PC-3 (cell line): Measurements from ENCODE around the gene SYNJ1. TPM values are rescaled to one million over a fixed set of nuclear protein-coding genes. Genes with fewer than 3 reads are reported as not detected.
"Not testable (repeated sequence)": the region's sequence is repeated elsewhere in the genome, so short reads cannot be mapped to it uniquely, and the experiment has no call there.

Experiments used
- ATAC-seq: fragments of 200-7000 bp; cut with Tn5 transposase; 2 replicates; pipeline ENCODE4 v1.9.1; 2020; ENCODE audit warnings: mild to moderate bottlenecking, moderate library complexity
- BruUV-seq: library from RNA; stranded (reverse); fragments of 400-500 nt; replicated peaks from 2 replicates; lab custom pipeline; 2021; lab: Mats Ljungman, UMichigan
- CTCF ChIA-PET: fragments of 300-600 bp; sonication (Branson Sonifier 250); formaldehyde crosslinking; loops from one replicate; lab custom pipeline; 2022; ENCODE audit warnings: antibody characterized with exemption; lab: Charles Lee
- POLR2A ChIA-PET: fragments of 300-600 bp; sonication (Branson Sonifier 250); formaldehyde crosslinking; loops from one replicate; lab custom pipeline; 2022; ENCODE audit warnings: antibody characterized with exemption; ENCODE audit not compliant: unreplicated experiment; lab: Charles Lee
- DNase-seq: peaks from one replicate; pipeline ENCODE4 v3.0.0-alpha.2; 2015
- H2AFZ ChIP-seq: fragments of 300-600 bp; sonication (generic); 2 replicates; pipeline ENCODE4 v1.6.0; 2016; ENCODE audit warnings: antibody characterized with exemption, low read length
- H3F3A ChIP-seq: fragments of 300-600 bp; sonication (generic); one replicate; pipeline ENCODE4 v1.6.0; 2017; ENCODE audit warnings: antibody characterized with exemption, low read length, control low read depth, mild to moderate bottlenecking; ENCODE audit not compliant: unreplicated experiment
- H3K27ac ChIP-seq: fragments of 300-600 bp; sonication (generic); 2 replicates; pipeline ENCODE4 v1.5.1; 2016; ENCODE audit warnings: mild to moderate bottlenecking, low read length
- H3K27me3 ChIP-seq: fragments of 300-600 bp; sonication (generic); 2 replicates; pipeline ENCODE4 v1.6.1; 2016; ENCODE audit warnings: low read length, mixed read lengths
- H3K36me3 ChIP-seq: fragments of 300-600 bp; sonication (generic); 2 replicates; pipeline ENCODE4 v1.6.1; 2016; ENCODE audit warnings: low read depth, mixed run types, low read length, mixed read lengths
- H3K4me1 ChIP-seq: fragments of 300-600 bp; sonication (generic); 2 replicates; pipeline ENCODE4 v1.5.1; 2016; ENCODE audit warnings: low read length; ENCODE audit not compliant: insufficient read depth
- H3K4me2 ChIP-seq: fragments of 300-600 bp; sonication (generic); 2 replicates; pipeline ENCODE4 v1.6.0; 2016; ENCODE audit warnings: low read length
- H3K4me3 ChIP-seq: fragments of 300-600 bp; sonication (generic); 2 replicates; pipeline ENCODE4 v1.5.1; 2016; ENCODE audit warnings: mild to moderate bottlenecking, low read length, mixed read lengths
- H3K79me2 ChIP-seq: fragments of 300-600 bp; sonication (generic); 2 replicates; pipeline ENCODE4 v1.6.1; 2017; ENCODE audit warnings: low read length, mixed read lengths
- H3K9ac ChIP-seq: fragments of 300-600 bp; sonication (generic); 2 replicates; pipeline ENCODE4 v1.6.0; 2016; ENCODE audit warnings: mild to moderate bottlenecking, low read length
- H3K9me2 ChIP-seq: fragments of 300-600 bp; sonication (generic); replicated peaks from 2 replicates; pipeline ENCODE4 v1.6.1; 2016; ENCODE audit warnings: mixed run types, low read length, mixed read lengths
- H3K9me3 ChIP-seq: fragments of 300-600 bp; sonication (generic); 2 replicates; pipeline ENCODE4 v1.6.1; 2016; ENCODE audit warnings: low read length, mixed read lengths
- H4K20me1 ChIP-seq: fragments of 300-600 bp; sonication (generic); 2 replicates; pipeline ENCODE4 v1.6.1; 2016; ENCODE audit warnings: low read length, mixed read lengths
- CTCF ChIP-seq: fragments of 300-600 bp; sonication (generic); conservative IDR thresholded peaks from 2 replicates; pipeline ENCODE4 v1.5.1; 2017; ENCODE audit warnings: antibody characterized with exemption, low read depth, mild to moderate bottlenecking, low read length
- EZH2 ChIP-seq: fragments of 300-600 bp; sonication (generic); IDR thresholded peaks from one replicate; pipeline ENCODE4 v1.6.1; 2017; ENCODE audit warnings: antibody characterized with exemption, mild to moderate bottlenecking, low read length; ENCODE audit not compliant: unreplicated experiment
- EZH2phosphoT487 ChIP-seq: fragments of 300-600 bp; sonication (generic); IDR thresholded peaks from 2 replicates; pipeline ENCODE4 v1.6.1; 2018; ENCODE audit warnings: mild to moderate bottlenecking, antibody characterized with exemption, low read length, borderline replicate concordance
- intact Hi-C: fragments of 100-400 bp; cut with micrococcal nuclease; formaldehyde crosslinking; loops from 2 replicates; pipeline ENCODE4 v1.9.0; 2023
- total RNA-seq: library from RNA; depleted of rRNA; stranded (reverse); fragments of >200 nt; gene quantifications from 2 replicates; pipeline ENCODE4 v1.2.3, GENCODE V29; 2014

Gene SYNJ1
- total RNA-seq, 1 experiment from 2014 or later: 7.0 TPM

- TF ChIP-seq EZH2phosphoT487 (no peak), CTCF (no peak), EZH2 (no peak)
- Histone ChIP-seq H3K4me3 (no peak overlapping the region), H3K27ac (no peak overlapping the region), H3F3A (no peaks in the 10 kb centered on the region), H3K9ac (no peak overlapping the region), H3K4me2 (no peak overlapping the region), H4K20me1 (no peaks in the 10 kb centered on the region), H3K9me2 (no peaks in the 10 kb centered on the region), H3K27me3 (no peaks in the 10 kb centered on the region; the same call in 1 of the 2 replicates), H3K79me2 (no peaks in the 10 kb centered on the region), H3K36me3 (no peaks in the 10 kb centered on the region), H3K4me1 (no peaks in the 10 kb centered on the region; the same call in 1 of the 2 replicates), H2AFZ (no peak overlapping the region), H3K9me3 (no peaks in the 10 kb centered on the region)
- no TSS peak for BruUV-seq
- DNase-seq (peak; percentile 19), ATAC-seq (no peak)
- CTCF ChIA-PET: no interaction called here
- intact Hi-C loops: no loop called here
- POLR2A ChIA-PET: interaction anchor here (0.6 kb wide), 1 partner anchor 56 kb away, joined by 6 read pairs; no protein-coding TSS in a partner anchor
Observed at GRCh38 chr21:32626621-32627196, 101.1 kb downstream of the SYNJ1 start.

- H3F3A ChIP-seq, H3K9me2 ChIP-seq, H3K27ac ChIP-seq, intact Hi-C loops, H3K4me3 ChIP-seq, H3K36me3 ChIP-seq, ATAC-seq, H3K9me3 ChIP-seq, CTCF ChIA-PET, H3K4me1 ChIP-seq, BruUV-seq, H3K4me2 ChIP-seq, H2AFZ ChIP-seq, H3K9ac ChIP-seq, POLR2A ChIA-PET, H3K79me2 ChIP-seq, H4K20me1 ChIP-seq, H3K27me3 ChIP-seq, DNase-seq: not testable (repeated sequence)
Observed at GRCh38 chr21:32618218-32618617, 109.6 kb downstream of the SYNJ1 start.

- Histone ChIP-seq H3K4me3 (peak overlapping the region; percentile 97), H3K9me3 (no peaks in the 10 kb centered on the region), H2AFZ (peak overlapping the region; percentile 93), H3K4me2 (peak overlapping the region; percentile 87), H3K27ac (no peak overlapping the region), H3F3A (no peaks in the 10 kb centered on the region), H3K27me3 (no peaks in the 10 kb centered on the region), H3K4me1 (peaks cover 5% of the 10 kb centered on the region; the same call in 1 of the 2 replicates), H4K20me1 (no peaks in the 10 kb centered on the region), H3K9me2 (no peaks in the 10 kb centered on the region), H3K36me3 (peaks cover 10% of the 10 kb centered on the region), H3K79me2 (peaks cover 24% of the 10 kb centered on the region), H3K9ac (peak overlapping the region; percentile 88)
- ChIA-PET CTCF (no interaction called here), POLR2A (no interaction called here)
- TF ChIP-seq EZH2phosphoT487 (no peak), CTCF (no peak), EZH2 (no peak)
- ATAC-seq (no peak), DNase-seq (no peak)
- intact Hi-C loops: no loop called here
- BruUV-seq: no TSS peak
Observed at GRCh38 chr21:32613436-32614043, 114.3 kb downstream of the SYNJ1 start.
